Right ventricle myocardium superior (tissue), 1 donor: Measurements from ENCODE around the gene R3HDM4. TPM values are rescaled to one million over a fixed set of nuclear protein-coding genes. Genes with fewer than 3 reads are reported as not detected.

ENCODE experiments used
- ATAC-seq: fragments of 200-7000 bp; cut with Tn5 transposase; one replicate; pipeline ENCODE4 v1.9.1; 2020; ENCODE audit warnings: mild to moderate bottlenecking; ENCODE audit not compliant: poor library complexity
- DNase-seq: peaks from one replicate; pipeline ENCODE4 v3.0.0-alpha.2; 2020
- intact Hi-C: fragments of 100-400 bp; cut with DNase I; formaldehyde crosslinking; loops from one replicate; pipeline ENCODE4 v1.11.2; 2022
- total RNA-seq: library from RNA; stranded (reverse); fragmentation: NEBNext Ultra II Directional; extraction: Animal tissue kit (Norgen Biotek cat#: 25700); gene quantifications from one replicate; pipeline ENCODE4 v1.2.1, GENCODE V29; 2021
- donor health status: DM: no; HTN: yes; CAD: no; lungs with severe emphysema.

The R3HDM4 gene
- total RNA-seq, 1 donor from 2014 or later: 20.3 TPM

DNA sequence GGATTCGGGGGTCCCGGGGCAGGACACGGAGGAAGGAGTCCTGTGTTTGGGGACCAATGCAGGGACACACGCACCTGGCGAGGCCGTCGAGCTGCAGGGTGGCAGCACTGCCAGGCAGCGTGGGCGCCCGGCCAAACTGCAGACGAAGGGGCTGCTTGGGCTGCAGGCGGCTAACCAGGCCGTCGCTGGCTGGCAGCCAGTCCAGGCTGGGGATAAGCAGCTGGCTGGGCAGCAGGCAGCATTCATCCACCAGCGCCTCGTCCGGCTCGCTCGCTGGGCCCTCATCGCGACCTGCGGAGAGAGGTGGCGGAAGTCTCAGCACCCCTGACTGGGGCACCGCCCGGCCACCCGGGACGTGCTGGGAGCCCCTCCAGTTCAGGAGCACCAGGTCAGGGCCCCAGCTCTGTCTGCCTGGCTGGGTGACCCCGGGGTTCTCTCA is 42.0 kb downstream of the R3HDM4 start:
- ATAC-seq: peak; percentile 35
- DNase-seq: peak; percentile 85
- intact Hi-C loops: no loop called here

DNA sequence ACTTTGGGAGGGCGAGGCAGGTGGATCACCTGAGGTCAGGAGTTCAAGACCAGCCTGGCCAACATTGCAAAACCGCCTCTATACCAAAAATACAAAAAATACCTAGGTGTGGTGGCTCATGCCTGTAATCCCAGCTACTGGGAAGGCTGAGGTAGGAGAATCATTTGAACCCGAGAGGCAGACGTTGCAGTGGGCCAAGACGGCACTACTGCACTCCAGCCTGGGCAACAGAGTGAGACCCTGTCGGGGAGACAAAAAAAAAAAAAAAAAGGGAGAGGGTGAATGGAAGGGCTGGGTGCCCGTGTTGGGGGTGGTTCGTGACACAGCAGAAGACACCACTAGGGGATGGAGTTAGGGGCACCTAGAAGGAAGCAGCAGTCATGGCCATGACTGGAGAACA is 42.7 kb downstream of the R3HDM4 start:
- intact Hi-C loops: no loop called here
- DNase-seq (no peak), ATAC-seq (no peak)

DNA sequence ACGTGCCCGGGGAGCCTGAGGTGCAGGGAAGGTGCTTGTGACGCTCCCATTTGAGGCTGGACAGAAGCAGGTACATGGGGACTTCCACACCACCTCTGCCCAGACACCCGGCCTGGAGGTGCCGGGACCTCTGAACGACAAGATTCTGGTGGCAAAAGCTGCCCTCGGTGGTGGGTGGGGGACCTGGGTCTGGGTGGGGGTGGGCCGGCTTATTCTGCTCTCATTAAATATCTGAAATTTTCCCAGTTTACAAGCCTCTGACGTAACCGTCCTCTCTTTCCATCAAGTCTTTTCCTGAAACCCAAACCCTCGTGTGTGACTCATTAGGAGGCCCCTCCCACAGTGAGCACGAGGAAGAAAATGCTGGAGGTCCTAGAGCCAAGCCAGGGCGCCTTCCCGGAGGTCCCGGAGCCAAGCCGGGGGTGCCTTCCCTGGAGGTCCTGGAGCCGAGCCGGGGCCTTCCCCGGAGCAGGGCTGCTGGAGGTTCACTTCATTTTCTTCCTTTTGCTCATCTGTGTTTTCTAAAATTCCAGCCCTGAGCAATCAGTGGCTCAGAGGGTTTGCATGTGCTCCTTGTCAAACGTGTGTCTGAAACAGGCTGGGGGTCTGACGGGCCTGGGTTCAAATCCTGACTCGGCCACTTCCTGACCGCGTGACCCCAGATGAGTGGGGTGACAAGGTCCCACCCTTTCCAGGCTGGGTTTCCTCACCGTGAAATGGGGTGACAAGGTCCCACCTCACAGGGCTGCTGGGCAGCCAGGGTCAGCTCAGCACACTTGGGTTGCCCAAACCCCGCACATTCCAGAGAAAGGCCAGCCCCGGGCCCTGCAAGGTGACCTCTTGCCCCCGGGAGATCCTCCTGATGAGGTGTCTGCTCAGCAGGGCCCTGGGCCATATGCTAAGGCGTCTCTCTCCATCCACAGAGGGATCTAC is 43.5 kb downstream of the R3HDM4 start:
- peak; percentile 72 for DNase-seq
- peak; percentile 19 for ATAC-seq
- intact Hi-C loops: loop anchor here (10.0 kb wide), 1 partner anchor 95 kb away; no protein-coding TSS in a partner anchor

DNA sequence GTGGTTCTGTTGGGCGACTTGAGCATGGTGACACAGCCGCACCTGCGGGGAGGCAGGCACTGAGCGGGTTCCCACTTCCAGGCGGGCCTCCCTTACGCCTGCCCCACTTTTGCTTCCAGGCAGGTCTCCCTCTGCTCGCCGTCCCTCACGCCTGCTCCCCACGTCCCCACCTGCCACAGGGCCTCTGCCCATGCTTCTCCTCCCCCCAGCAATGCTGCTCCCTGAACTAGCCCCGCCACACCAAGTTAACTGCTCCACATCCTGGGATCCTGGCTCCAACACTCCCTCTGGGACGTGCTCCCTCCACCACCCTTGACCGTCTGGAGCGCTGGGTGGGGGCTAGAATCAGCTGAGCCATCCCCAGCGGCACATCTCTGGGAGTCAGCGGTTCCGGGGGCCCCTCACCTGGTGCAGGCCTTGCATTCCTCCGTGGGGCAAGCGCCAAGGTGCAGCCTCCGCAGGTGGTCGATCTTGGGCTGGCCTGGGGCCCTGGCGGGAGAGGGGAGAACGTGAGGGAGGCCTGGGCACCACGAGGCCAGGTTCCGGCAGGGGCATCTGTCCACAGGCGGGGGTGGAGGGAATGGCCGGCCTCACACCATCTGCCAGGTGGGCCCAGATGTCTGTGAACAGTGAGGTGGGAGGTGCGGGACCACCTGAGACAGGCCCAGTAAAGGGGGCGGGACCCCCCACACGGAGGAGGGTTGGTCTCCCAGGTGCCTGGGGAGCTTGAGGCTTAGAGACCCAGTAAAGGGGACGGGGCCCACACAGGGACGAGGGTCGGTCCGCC is 44.4 kb downstream of the R3HDM4 start:
- intact Hi-C loops: loop anchor here (10.0 kb wide), 1 partner anchor 94 kb away; no protein-coding TSS in a partner anchor
- ATAC-seq (peak; percentile 0), DNase-seq (no peak)

- intact Hi-C loops: loop anchor here (10.0 kb wide), 1 partner anchor 93 kb away; no protein-coding TSS in a partner anchor
- ATAC-seq (no peak), DNase-seq (no peak)
Observed at GRCh38 chr19:867855-868457, 45.1 kb downstream of the R3HDM4 start.

- no peak for ATAC-seq
- DNase-seq: no peak
- intact Hi-C loops: loop anchor here (10.0 kb wide), 1 partner anchor 93 kb away; no protein-coding TSS in a partner anchor
Observed at GRCh38 chr19:867301-867793, 45.7 kb downstream of the R3HDM4 start.

- intact Hi-C loops: loop anchor here (10.0 kb wide), 1 partner anchor 92 kb away; no protein-coding TSS in a partner anchor
- ATAC-seq: no peak
- DNase-seq: no peak
Observed at GRCh38 chr19:866769-867300, 46.2 kb downstream of the R3HDM4 start.

DNA sequence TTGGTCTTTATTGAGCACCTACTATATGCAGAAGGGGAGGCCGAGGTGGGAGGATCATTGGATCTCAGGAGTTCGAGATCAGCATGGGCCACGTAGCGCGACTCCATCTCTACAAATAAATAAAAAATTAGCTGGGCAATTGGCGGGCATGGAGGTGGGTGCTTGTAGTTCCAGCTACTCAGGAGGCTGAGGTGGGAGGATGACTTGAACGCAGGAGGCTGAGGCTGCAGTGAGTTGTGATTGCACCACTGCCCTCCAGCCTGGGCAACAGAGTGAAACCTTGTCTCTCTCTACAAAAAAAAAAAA is 49.8 kb downstream of the R3HDM4 start:
- ATAC-seq (no peak), DNase-seq (no peak)
- intact Hi-C loops: loop anchor here (10.0 kb wide), 1 partner anchor 88 kb away; no protein-coding TSS in a partner anchor

GRCh38 chr19:862581-863314 is 50.3 kb downstream of the R3HDM4 start:
- ATAC-seq (no peak), DNase-seq (peak; percentile 80)
- intact Hi-C loops: loop anchor here (10.0 kb wide), 1 partner anchor 88 kb away; no protein-coding TSS in a partner anchor

DNA sequence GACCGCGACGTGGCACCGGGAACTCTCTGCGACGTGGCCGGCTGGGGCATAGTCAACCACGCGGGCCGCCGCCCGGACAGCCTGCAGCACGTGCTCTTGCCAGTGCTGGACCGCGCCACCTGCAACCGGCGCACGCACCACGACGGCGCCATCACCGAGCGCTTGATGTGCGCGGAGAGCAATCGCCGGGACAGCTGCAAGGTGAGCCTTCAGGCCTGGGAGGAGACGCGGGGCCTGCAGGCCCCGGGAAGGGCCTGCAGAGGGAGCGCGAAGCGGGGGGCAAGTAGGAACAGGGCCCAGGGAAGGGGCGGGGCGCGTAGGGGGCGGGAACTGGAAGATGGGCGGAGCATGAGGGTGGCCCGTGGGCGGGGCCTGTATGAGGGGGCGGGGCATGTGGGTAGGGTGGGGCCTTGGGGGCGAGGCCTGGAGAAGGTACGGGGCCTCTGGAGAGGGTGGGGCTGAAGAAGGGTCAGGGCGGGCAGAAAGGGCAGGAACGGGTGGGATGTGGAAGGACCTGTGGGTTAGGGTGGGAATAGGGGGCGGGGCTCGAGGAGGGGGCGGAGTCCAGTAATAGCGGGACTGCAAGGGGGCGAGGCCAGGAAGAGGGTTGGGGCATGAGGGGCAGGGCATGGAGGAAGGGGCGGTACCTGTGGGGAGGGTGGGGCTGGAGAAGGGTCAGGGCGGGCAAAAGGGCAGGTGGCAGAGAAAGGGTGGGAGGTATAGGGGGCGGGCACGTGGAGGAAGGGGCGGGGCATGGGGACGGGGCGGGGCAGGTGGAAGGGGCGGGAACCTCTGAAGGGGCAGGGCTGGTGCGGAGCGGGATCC is 51.1 kb downstream of the R3HDM4 start:
- DNase-seq: no peak
- ATAC-seq: no peak
- intact Hi-C loops: loop anchor here (10.0 kb wide), 1 partner anchor 87 kb away; no protein-coding TSS in a partner anchor

DNA sequence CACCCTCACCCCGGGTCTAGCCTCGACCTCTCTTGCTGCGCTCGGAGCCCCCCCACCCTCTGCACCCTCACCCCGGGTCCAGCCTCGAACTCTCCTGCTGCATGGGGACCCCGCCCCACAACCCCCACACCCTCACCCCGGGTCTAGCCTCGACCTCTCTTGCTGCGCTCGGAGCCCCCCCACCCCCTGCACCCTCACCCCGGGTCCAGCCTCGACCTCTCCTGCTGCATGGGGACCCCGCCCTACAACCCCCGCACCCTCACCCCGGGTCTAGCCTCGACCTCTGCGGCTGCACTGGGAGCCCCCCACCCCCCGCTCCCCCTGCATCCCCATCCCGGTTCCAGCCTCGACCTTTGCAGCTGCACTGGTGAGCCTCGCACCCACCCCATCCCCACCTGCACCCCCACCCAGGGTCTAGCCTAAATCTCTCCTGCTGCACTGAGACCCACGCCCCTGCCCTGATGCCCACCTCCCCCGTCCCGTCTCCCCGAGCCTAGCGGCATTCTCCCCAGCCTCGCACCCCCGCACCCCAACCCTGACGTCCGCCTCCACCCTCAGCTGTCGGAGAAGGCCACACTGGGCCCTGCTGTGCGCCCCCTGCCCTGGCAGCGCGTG is 51.8 kb downstream of the R3HDM4 start:
- ATAC-seq (no peak), DNase-seq (no peak)

GRCh38 chr19:858868-859843 is 53.9 kb downstream of the R3HDM4 start, which contains the start of gene CFD:
CFD (plus strand) TSS chr19:859664; CDS start chr19:859690, 26 bp downstream.
- DNase-seq: peak; percentile 90
- intact Hi-C loops: loop anchor here (5.0 kb wide), 1 partner anchor 63 kb away; no protein-coding TSS in a partner anchor
- peak; percentile 73 for ATAC-seq

More for the DNA sequence above, 51.8 kb downstream of the R3HDM4 start:
- intact Hi-C loops: loop anchor here (10.0 kb wide), 1 partner anchor 86 kb away; no protein-coding TSS in a partner anchor

- intact Hi-C loops: loop anchor here (5.0 kb wide), 1 partner anchor 64 kb away; no protein-coding TSS in a partner anchor
- DNase-seq: no peak
- no peak for ATAC-seq
Observed at GRCh38 chr19:858284-858683, 54.7 kb downstream of the R3HDM4 start.

DNA sequence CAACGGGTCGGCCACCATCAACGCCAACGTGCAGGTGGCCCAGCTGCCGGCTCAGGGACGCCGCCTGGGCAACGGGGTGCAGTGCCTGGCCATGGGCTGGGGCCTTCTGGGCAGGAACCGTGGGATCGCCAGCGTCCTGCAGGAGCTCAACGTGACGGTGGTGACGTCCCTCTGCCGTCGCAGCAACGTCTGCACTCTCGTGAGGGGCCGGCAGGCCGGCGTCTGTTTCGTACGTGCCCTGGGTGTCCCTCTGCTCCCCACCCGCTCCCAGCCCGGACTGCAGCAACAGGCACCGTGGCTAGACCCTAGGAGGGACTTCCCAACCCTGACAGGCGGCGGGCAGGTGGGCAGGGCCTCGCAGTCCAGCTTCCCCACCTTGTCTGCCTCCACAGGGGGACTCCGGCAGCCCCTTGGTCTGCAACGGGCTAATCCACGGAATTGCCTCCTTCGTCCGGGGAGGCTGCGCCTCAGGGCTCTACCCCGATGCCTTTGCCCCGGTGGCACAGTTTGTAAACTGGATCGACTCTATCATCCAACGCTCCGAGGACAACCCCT is 57.4 kb downstream of the R3HDM4 start:
- intact Hi-C loops: loop anchor here (5.0 kb wide), 1 partner anchor 67 kb away; no protein-coding TSS in a partner anchor
- no peak for DNase-seq
- ATAC-seq: no peak

DNA sequence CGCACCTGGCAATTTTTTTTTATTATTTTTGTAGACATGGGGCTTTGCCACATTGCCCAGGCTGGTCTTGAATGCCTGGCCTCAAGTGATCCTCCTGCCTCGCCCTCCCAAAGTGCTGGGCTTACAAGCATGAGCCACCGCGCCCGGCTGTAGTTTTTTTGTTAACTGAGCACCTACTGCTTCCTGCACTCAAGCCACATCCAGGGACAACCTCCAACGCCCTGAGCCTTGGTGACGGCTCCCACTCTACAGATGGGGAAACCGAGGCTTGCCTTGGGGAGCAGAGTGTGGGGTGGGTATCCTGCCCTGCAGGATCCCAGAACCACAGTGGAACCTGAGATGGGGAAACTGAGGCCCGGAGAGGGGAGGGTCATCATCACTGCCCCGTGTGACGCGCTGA is 57.9 kb downstream of the R3HDM4 start:
- intact Hi-C loops: loop anchor here (5.0 kb wide), 1 partner anchor 67 kb away; no protein-coding TSS in a partner anchor
- DNase-seq (no peak), ATAC-seq (no peak)
